HG03575 (cell line): ENCODE results near the gene PSMB4.
"Not testable (repeated sequence)": the region's sequence is repeated elsewhere in the genome, so short reads cannot be mapped to it uniquely, and the experiment has no call there.

ENCODE experiments used
- ATAC-seq: cut with Tn5 transposase; IDR thresholded peaks from one replicate; pipeline ENCODE4 v1.9.1; 2021; ENCODE audit not compliant: unreplicated experiment, insufficient number of reproducible peaks, low FRiP score; ENCODE audit errors: extremely low read depth

Gene PSMB4

GRCh38 chr1:151377150-151377884 lies 22.1 kb upstream of the PSMB4 start:
- ATAC-seq, result no peak

DNA sequence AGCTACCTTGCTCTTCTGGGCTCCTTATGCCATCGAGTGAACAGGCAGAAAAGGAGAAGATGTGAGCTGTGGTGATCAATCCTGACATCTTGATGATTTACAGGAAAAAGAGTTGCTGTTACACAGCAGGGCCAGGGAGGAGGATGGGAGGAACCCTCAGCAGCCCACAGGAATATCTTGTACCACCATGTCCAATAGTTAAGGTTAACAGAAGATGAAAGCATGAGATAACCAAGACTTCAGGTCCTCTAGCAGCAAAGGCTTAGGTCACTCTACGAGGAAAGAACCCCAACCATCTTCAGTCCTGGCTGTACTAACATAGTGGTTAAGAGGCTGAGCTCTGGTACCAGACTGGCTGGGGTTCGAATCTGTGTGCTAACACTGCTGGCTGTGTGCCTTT lies 14.8 kb upstream of the PSMB4 start:
- ATAC-seq, result no peak

DNA sequence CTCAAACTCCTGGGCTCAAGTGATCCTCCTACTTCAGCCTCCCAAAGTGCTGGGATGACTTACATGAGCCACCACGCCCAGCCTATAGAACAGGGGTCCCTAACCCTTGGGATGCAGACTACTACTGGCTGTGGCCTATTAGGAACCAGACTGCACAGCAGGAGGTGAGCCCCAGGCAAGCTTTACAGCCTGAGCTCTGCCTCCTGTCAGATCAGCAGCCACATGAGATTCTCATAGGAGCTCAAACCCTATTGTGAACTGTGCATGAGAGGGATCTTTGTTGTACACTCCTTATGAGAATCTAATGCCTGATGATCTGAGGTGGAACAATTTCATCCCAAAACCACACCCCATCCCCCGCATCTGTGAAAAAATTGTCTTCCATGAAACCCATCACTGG lies 13.4 kb upstream of the PSMB4 start:
- no peak for ATAC-seq

GRCh38 chr1:151390221-151391078 lies 8.9 kb upstream of the PSMB4 start:
- not testable (repeated sequence) for ATAC-seq

DNA sequence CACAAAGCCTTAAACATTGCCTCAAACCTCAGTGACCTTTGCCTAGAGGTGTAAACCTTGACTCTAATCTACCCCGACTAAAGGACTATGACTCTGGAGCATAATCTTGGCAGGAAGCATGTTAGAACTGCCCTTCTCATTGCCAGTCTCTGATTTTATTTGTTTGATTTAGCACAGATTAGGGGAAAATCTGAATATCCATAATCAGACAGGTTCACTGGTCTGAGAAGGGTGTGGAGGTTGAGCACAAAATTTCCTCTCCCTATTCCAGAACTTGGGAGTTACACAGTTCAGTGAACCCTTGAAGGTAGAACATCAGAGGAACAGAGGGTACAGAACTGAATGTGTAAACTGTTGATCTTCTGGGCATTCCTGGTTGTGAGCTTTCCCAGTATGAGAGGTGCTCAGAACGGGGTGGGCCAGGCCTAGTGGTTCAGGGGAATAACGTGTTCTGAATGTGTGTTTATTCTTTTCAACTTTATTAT lies 8.3 kb upstream of the PSMB4 start:
- ATAC-seq, result no peak

GRCh38 chr1:151393583-151393982 lies 5.8 kb upstream of the PSMB4 start:
- ATAC-seq, result no peak

GRCh38 chr1:151396265-151396664 lies 3.1 kb upstream of the PSMB4 start:
- ATAC-seq, result not testable (repeated sequence)

DNA sequence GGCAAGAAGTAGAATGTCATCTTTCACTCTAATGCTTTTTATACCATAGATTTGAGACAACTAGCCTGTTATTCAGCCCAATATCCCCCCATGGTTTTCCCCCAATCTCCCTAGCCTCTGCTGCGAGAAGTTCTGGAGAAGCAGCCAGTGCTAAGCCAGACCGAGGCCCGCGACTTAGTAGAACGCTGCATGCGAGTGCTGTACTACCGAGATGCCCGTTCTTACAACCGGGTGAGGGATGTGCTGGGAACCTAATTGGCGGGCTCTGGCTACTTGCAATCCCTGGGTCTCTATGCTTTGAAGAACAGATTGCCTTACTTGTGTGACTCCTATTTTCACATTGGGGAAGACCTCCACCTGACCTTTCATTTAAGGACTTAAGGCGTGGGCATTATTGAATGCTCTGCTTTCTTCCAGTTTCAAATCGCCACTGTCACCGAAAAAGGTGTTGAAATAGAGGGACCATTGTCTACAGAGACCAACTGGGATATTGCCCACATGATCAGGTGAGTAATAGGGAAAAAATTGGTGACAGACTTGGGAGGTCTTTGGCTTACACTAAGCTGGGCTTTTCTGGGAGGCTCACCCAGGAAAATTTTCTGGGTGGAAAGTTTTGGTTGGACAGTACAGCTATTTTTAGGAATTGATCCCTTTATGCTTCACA lies 1.9 kb downstream of the PSMB4 start:
- ATAC-seq, result no peak

GRCh38 chr1:151401860-151402259 lies 2.5 kb downstream of the PSMB4 start:
- ATAC-seq, result no peak

- no peak for ATAC-seq
These were observed 3.4 kb downstream of the PSMB4 start for GRCh38 chr1:151402764-151403163.

DNA sequence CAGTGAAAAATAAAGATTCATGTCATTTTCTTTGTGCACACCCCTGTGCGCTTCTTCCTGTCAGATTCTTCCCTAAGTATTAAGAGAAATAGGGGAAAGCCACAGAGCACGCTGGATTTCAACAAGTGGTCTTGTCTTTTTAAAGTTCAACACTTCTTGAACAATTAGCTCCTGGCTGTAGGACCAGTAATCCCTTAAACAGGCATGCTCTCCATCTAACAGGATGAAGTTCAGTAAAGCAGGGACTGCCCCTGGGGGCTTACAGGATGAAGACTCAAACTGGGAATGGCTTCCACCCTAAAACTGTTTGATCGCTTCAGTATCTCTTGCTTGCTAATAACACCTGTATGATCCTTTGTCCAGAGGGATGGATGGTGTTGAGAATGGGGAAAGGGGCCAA lies 4.2 kb downstream of the PSMB4 start:
- ATAC-seq, result no peak

- no peak for ATAC-seq
These were observed 6.0 kb downstream of the PSMB4 start for GRCh38 chr1:151405187-151405951.

DNA sequence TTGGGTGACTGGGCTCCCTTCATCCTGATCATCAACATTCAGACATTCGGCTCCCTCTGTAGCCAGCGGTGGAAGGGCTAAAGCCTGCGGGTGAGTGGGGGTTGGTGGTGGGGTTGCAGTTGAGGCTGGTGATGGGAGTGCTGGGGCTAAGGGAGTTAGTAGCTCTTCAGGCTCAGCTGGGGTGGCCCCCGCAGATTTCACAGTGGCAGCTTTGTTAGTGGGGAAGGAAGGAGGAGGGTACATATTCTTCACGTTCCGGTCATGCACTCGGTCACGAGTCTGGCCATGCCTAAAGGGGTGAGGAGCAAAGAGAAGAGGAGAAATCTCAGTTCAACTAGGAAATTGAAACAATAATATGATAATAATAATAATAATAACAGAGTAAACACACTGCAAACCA lies 6.8 kb downstream of the PSMB4 start:
- no peak for ATAC-seq

- ATAC-seq, result no peak
These were observed 7.9 kb downstream of the PSMB4 start for GRCh38 chr1:151407304-151407703.

- ATAC-seq, result no peak
These were observed 9.5 kb downstream of the PSMB4 start for GRCh38 chr1:151408891-151409290.

DNA sequence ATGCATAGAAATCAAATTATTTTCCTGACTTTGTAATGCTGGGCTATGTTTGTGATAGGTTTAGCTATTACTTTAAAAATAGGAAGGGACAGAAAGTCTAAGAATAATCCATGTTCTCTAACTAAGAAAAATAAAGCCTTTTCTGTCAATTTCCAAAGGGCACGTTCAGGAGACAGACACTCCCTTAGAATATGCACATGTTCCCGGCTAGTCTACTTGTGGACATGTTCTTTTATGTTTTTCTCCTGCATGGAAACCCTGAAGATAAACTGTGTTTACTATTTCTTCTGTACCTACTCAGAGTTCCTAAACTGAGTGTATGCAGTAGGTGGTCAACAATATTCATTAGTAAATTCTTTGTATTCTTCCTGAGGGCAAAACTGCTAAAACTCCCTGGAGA lies 12.5 kb downstream of the PSMB4 start:
- no peak for ATAC-seq

DNA sequence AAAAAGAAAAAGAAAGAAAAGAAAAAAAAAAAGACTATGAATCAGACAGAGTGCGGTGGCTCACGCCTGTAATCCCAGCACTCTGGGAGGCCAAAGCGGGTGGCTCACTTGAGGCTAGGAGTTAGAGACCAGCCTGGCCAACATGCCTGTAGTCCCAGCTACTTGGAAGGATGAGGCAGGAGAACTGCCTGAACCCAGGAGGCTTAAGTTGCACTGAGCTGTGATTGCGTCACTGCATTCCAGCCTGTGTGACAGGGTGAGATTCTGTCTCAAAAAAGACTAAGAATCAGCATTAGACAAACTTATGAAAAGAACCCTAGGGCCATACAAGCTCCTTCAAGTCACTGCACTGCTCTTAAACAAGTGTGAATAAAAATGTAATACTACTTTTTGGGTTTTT lies 16.9 kb downstream of the PSMB4 start:
- no peak for ATAC-seq

DNA sequence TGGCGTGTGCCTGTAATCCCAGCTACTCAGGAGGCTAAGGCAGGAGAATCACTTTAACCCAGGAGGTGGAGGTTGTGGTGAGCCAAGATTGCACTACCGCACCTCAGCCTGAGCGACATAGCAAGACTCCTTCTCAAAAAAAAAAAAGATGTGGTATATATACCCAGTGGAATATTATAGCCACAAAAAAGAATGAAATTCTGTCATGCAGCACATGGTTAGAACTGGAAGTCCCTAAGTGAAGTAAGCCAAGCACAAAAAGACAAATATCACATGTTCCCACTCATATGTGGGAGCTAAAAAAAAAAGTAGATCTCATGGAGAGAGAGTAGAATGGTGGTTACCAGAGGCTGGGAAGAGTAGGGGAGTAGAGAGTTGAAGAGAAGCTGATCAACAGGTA lies 18.7 kb downstream of the PSMB4 start:
- ATAC-seq, result no peak

DNA sequence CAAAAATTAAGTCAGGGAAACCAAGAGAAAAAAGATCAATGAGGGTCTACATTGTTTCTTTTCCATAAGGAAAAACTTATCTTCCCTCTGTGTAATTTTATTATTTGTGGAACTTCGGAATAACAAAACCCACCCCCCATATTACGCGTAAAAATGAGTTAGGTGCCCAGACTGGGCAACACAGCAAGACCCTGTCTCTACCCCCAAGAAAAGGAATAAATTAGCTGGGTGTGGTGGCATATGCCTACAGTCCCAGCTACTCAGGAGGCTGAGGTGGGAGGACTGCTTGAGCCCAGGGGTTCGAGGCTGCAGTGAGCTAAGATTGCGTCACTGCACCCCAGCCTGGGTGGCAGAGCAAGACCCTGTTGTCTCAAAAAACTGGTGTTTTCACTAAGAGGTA lies 20.4 kb downstream of the PSMB4 start:
- no peak for ATAC-seq
